DMS153 (cell line): ENCODE measurements around the gene RBPJ.
"Not testable (repeated sequence)": the region's sequence is repeated elsewhere in the genome, so short reads cannot be mapped to it uniquely, and the experiment has no call there.

Source experiments
- DNase-seq: peaks from one replicate; lab custom pipeline; 2025; lab: John Stamatoyannopoulos, UW

The RBPJ gene

GRCh38 chr4:26302031-26302899 is 18.5 kb upstream of the RBPJ start:
- no peak for DNase-seq

GRCh38 chr4:26303008-26303407 is 17.8 kb upstream of the RBPJ start:
- no peak for DNase-seq

- DNase-seq = no peak
Observed at GRCh38 chr4:26307037-26307800, 13.6 kb upstream of the RBPJ start.

GRCh38 chr4:26308568-26308967 is 12.2 kb upstream of the RBPJ start:
- DNase-seq = no peak

- no peak for DNase-seq
Observed at GRCh38 chr4:26310264-26310663, 10.6 kb upstream of the RBPJ start.

- DNase-seq = no peak
Observed at GRCh38 chr4:26311633-26312032, 9.2 kb upstream of the RBPJ start.

GRCh38 chr4:26315316-26315932 is 5.4 kb upstream of the RBPJ start:
- DNase-seq = not testable (repeated sequence)

GRCh38 chr4:26317766-26318165 is 3.0 kb upstream of the RBPJ start:
- no peak for DNase-seq

GRCh38 chr4:26319467-26319948 is 1.3 kb upstream of the RBPJ start:
- peak; percentile 94 for DNase-seq

- DNase-seq = no peak
Observed at GRCh38 chr4:26319949-26320537, 771 bp upstream of the RBPJ start.

GRCh38 chr4:26321373-26322221 is 783 bp downstream of the RBPJ start:
- no peak for DNase-seq

- no peak for DNase-seq
Observed at GRCh38 chr4:26322346-26322745, 1.5 kb downstream of the RBPJ start.

GRCh38 chr4:26323821-26324220 is 3.0 kb downstream of the RBPJ start:
- no peak for DNase-seq

- no peak for DNase-seq
Observed at GRCh38 chr4:26325191-26325590, 4.4 kb downstream of the RBPJ start.

GRCh38 chr4:26326791-26327190 is 6.0 kb downstream of the RBPJ start:
- no peak for DNase-seq

- DNase-seq = peak; percentile 36
Observed at GRCh38 chr4:26330186-26330787, 9.5 kb downstream of the RBPJ start.

GRCh38 chr4:26330946-26331345 is 10.1 kb downstream of the RBPJ start:
- DNase-seq = peak; percentile 66

GRCh38 chr4:26331380-26331950 is 10.7 kb downstream of the RBPJ start:
- no peak for DNase-seq

- DNase-seq = no peak
Observed at GRCh38 chr4:26334366-26334765, 13.6 kb downstream of the RBPJ start.

GRCh38 chr4:26337612-26338011 is 16.8 kb downstream of the RBPJ start:
- DNase-seq = no peak
